SK-N-SH (cell line): ENCODE measurements around the gene AGBL5. TPM values are rescaled to one million over a fixed set of nuclear protein-coding genes. Genes with fewer than 3 reads are reported as not detected.

ENCODE experiments used
- CTCF ChIA-PET: fragments of 300-600, 350-600 bp; formaldehyde crosslinking; extraction: SDS; loops from one replicate; lab custom pipeline; 2021; lab: Yijun Ruan, JAX
- POLR2A ChIA-PET: fragments of 350-600 bp; sonication (Branson Sonifier 250); formaldehyde crosslinking; extraction: SDS; loops from one replicate; lab custom pipeline; 2020; ENCODE audit warnings: antibody characterized with exemption, inconsistent platforms; lab: Yijun Ruan, JAX
- DNase-seq: peaks from one replicate; pipeline ENCODE4 v3.0.0; 2012
- H2AFZ ChIP-seq: fragments of 200-600 bp; sonication (generic); 2 replicates; pipeline ENCODE4 v1.8.1; 2016; ENCODE audit warnings: antibody characterized with exemption, mild to moderate bottlenecking, low read depth
- H3F3A ChIP-seq: fragments of 200-600 bp; sonication (generic); replicated peaks from 2 replicates; pipeline ENCODE3; 2016; ENCODE audit warnings: antibody characterized with exemption, mild to moderate bottlenecking; ENCODE audit not compliant: insufficient read depth
- H3K27ac ChIP-seq, 2 experiments: fragments of 200-500 bp in 1 of 2; fragments of 200-600 bp in 1 of 2; sonication (Bioruptor generic) in 1 of 2; sonication (generic), shearing (Covaris generic) in 1 of 2; 2 replicates each; pipeline versions ENCODE4 v1.5.1 to v1.6.1; 2014 to 2016; ENCODE audit warnings: low read depth in 2 of 2, inconsistent platforms in 1 of 2, low read length in 1 of 2, mild to moderate bottlenecking in 1 of 2, mixed read lengths in 1 of 2
- H3K27me3 ChIP-seq: fragments of 200-600 bp; sonication (generic), shearing (Covaris generic); 2 replicates; pipeline ENCODE4 v1.6.1; 2016; ENCODE audit warnings: mixed run types; ENCODE audit not compliant: insufficient read depth
- H3K36me3 ChIP-seq, 2 experiments: fragments of 200-500 bp in 1 of 2; fragments of 200-600 bp in 1 of 2; sonication (Bioruptor generic) in 1 of 2; sonication (generic) in 1 of 2; replicated peaks in 1 of 2; 2 replicates each; pipeline versions ENCODE3 to v1.5.1; 2014 to 2016; ENCODE audit warnings: low read length in 1 of 2, mild to moderate bottlenecking in 1 of 2; ENCODE audit not compliant: insufficient read depth in 2 of 2, control insufficient read depth in 1 of 2
- H3K4me1 ChIP-seq, 2 experiments: fragments of 200-500 bp in 1 of 2; fragments of 200-600 bp in 1 of 2; sonication (Bioruptor generic) in 1 of 2; sonication (generic), shearing (Covaris generic) in 1 of 2; 2 replicates each; pipeline versions ENCODE4 v1.5.1 to v1.6.1; 2014 to 2016; ENCODE audit warnings: low read depth in 1 of 2, low read length in 1 of 2, mixed run types in 1 of 2; ENCODE audit not compliant: insufficient read depth in 2 of 2, control insufficient read depth in 1 of 2
- H3K4me2 ChIP-seq: fragments of 200-600 bp; sonication (generic), shearing (Covaris generic); 2 replicates; pipeline ENCODE4 v1.6.1; 2017; ENCODE audit warnings: mixed run types
- H3K4me3 ChIP-seq, 2 experiments: fragments of 200-500 bp in 1 of 2; fragments of 200-600 bp in 1 of 2; sonication (Bioruptor generic) in 1 of 2; sonication (generic), shearing (Covaris generic) in 1 of 2; 2 replicates each; pipeline versions ENCODE4 v1.5.1 to v1.8.1; 2014 to 2016; ENCODE audit warnings: low read depth in 2 of 2, inconsistent platforms in 1 of 2, low read length in 1 of 2, mild to moderate bottlenecking in 1 of 2, mixed read lengths in 1 of 2, moderate library complexity in 1 of 2
- H3K79me2 ChIP-seq: fragments of 200-600 bp; sonication (generic); 2 replicates; pipeline ENCODE4 v1.8.1; 2017; ENCODE audit warnings: mild to moderate bottlenecking; ENCODE audit not compliant: insufficient read depth
- H3K9ac ChIP-seq: fragments of 200-600 bp; sonication (generic); 2 replicates; pipeline ENCODE4 v1.6.1; 2017; ENCODE audit warnings: mixed run types
- H3K9me2 ChIP-seq: fragments of 200-600 bp; sonication (generic); 2 replicates; pipeline ENCODE4 v1.6.1; 2017; ENCODE audit warnings: mixed run types
- H3K9me3 ChIP-seq: fragments of 200-600 bp; sonication (generic); 2 replicates; pipeline ENCODE4 v1.6.1; 2017; ENCODE audit warnings: mixed run types, mild to moderate bottlenecking, moderate library complexity
- H4K20me1 ChIP-seq: fragments of 200-600 bp; sonication (generic); 2 replicates; pipeline ENCODE4 v1.6.1; 2017; ENCODE audit warnings: mild to moderate bottlenecking, mixed run types; ENCODE audit not compliant: insufficient read depth
- CHD2 ChIP-seq: fragments of 150-350 bp; IDR thresholded peaks from 2 replicates; pipeline ENCODE4 v1.6.1; 2018; ENCODE audit warnings: low read length; ENCODE audit not compliant: partially characterized antibody
- ELF1 ChIP-seq: IDR thresholded peaks from 2 replicates; pipeline ENCODE4 v1.4.0; 2012
- EZH2phosphoT487 ChIP-seq: fragments of 200-600 bp; sonication (generic); IDR thresholded peaks from 2 replicates; pipeline ENCODE4 v1.6.1; 2017; ENCODE audit warnings: low read depth, mixed run types, mild to moderate bottlenecking, antibody characterized with exemption, moderate library complexity, borderline replicate concordance
- FOSL2 ChIP-seq: IDR thresholded peaks from 2 replicates; pipeline ENCODE4 v1.4.0; 2012; ENCODE audit warnings: low read depth, mild to moderate bottlenecking, moderate library complexity, borderline replicate concordance
- FOXJ3 ChIP-seq: sonication (generic); formaldehyde crosslinking; IDR thresholded peaks from 2 replicates; pipeline ENCODE4 v1.5.1; 2020; ENCODE audit warnings: mild to moderate bottlenecking, missing genetic modification reagents
- JUND ChIP-seq: IDR thresholded peaks from 2 replicates; pipeline ENCODE4 v1.4.0; 2012
- MAX ChIP-seq: IDR thresholded peaks from 2 replicates; pipeline ENCODE4 v1.4.0; 2012; ENCODE audit warnings: low read depth
- MXI1 ChIP-seq: IDR thresholded peaks from 2 replicates; pipeline ENCODE4 v1.6.1; 2012; ENCODE audit warnings: mild to moderate bottlenecking, low read depth, low read length, improper control_type of control experiment
- PBX3 ChIP-seq: IDR thresholded peaks from 2 replicates; pipeline ENCODE4; 2012
- SIN3A ChIP-seq: IDR thresholded peaks from 2 replicates; pipeline ENCODE4 v1.6.1; 2012; ENCODE audit warnings: low read depth, mild to moderate bottlenecking, low read length, moderate library complexity, borderline replicate concordance
- SMC3 ChIP-seq: IDR thresholded peaks from 2 replicates; pipeline ENCODE4 v1.6.1; 2012; ENCODE audit warnings: low read depth, low read length, improper control_type of control experiment
- TCF12 ChIP-seq: IDR thresholded peaks from 2 replicates; pipeline ENCODE4 v1.4.0; 2012
- WGBS: methylation state at CpG from one replicate; pipeline ENCODE4 v1.1.6; 2017; ENCODE audit warnings: low lambda C conversion rate; 5-methylcytosine and 5-hydroxymethylcytosine counted together
- polyA plus RNA-seq, 3 experiments: library from polyadenylated mRNA; depleted of rRNA; stranded (reverse); fragments of >200 nt; gene quantifications; 2 replicates each; pipeline ENCODE4 v1.2.3, GENCODE V29; 2012
- TF ChIP-seq, protein P1 (sequence below): IDR thresholded peaks from 2 replicates; pipeline ENCODE4 v1.6.1; 2012; ENCODE audit warnings: mild to moderate bottlenecking, low read depth, low read length, moderate library complexity

The AGBL5 gene
- polyA plus RNA-seq, 1 of the 3 experiments (the other 2 are of a cell fraction): 45.5 TPM

- no peak for DNase-seq
- Histone ChIP-seq H3K27ac (no peak overlapping the region), H3K36me3 (peaks cover 43 to 45% of the 10 kb centered on the region in 2 experiments), H3K79me2 (peaks cover 67% of the 10 kb centered on the region), H2AFZ (no peak overlapping the region), H4K20me1 (peaks cover 14% of the 10 kb centered on the region), H3F3A (peaks cover 16% of the 10 kb centered on the region), H3K9me3 (no peaks in the 10 kb centered on the region), H3K27me3 (no peaks in the 10 kb centered on the region), H3K4me3 (peak overlapping the region in 1 of 2 experiments; percentile 98; a peak in 3 of 4 replicates), H3K9ac (peak overlapping the region; percentile 94), H3K4me1 (peaks cover 33 to 48% of the 10 kb centered on the region in 2 experiments)
- POLR2A ChIA-PET: interaction anchor here (1.9 to 2.2 kb wide), 2 partner anchors 18 to 34 kb away, joined by 4 to 8 read pairs; partner anchors contain the start of gene AGBL5
- CTCF ChIA-PET: interaction anchor here (0.6 to 18.5 kb wide), 5 partner anchors 10 to 214 kb away, joined by 3 to 227 read pairs (median 9); partner anchors contain the start of genes AGBL5, EMILIN1 and KHK
- 92% methylated on average over 2 of the region's 6 CpGs for WGBS
- TF ChIP-seq TCF12: no peak
- TF ChIP-seq MAX: no peak
- TF ChIP-seq, protein P1, sequence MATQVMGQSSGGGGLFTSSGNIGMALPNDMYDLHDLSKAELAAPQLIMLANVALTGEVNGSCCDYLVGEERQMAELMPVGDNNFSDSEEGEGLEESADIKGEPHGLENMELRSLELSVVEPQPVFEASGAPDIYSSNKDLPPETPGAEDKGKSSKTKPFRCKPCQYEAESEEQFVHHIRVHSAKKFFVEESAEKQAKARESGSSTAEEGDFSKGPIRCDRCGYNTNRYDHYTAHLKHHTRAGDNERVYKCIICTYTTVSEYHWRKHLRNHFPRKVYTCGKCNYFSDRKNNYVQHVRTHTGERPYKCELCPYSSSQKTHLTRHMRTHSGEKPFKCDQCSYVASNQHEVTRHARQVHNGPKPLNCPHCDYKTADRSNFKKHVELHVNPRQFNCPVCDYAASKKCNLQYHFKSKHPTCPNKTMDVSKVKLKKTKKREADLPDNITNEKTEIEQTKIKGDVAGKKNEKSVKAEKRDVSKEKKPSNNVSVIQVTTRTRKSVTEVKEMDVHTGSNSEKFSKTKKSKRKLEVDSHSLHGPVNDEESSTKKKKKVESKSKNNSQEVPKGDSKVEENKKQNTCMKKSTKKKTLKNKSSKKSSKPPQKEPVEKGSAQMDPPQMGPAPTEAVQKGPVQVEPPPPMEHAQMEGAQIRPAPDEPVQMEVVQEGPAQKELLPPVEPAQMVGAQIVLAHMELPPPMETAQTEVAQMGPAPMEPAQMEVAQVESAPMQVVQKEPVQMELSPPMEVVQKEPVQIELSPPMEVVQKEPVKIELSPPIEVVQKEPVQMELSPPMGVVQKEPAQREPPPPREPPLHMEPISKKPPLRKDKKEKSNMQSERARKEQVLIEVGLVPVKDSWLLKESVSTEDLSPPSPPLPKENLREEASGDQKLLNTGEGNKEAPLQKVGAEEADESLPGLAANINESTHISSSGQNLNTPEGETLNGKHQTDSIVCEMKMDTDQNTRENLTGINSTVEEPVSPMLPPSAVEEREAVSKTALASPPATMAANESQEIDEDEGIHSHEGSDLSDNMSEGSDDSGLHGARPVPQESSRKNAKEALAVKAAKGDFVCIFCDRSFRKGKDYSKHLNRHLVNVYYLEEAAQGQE: no peak
- TF ChIP-seq, all 33 proteins: peak for 0
- Histone ChIP-seq H3K4me2 (peak overlapping the region; percentile 88), H3K9me2 (no peaks in the 10 kb centered on the region)
Measured at GRCh38 chr2:27069436-27069835, 18.0 kb downstream of the AGBL5 start.

- Histone ChIP-seq H3K4me3 (peak overlapping the region; percentile 97 to 98), H4K20me1 (peaks cover 14% of the 10 kb centered on the region), H3K9ac (peak overlapping the region; percentile 94), H3K27ac (peak overlapping the region in 1 of 2 experiments; percentile 19; a peak in 1 of 4 replicates), H3K4me1 (peaks cover 39 to 54% of the 10 kb centered on the region in 2 experiments), H3K4me2 (peak overlapping the region; percentile 88), H3K9me3 (no peaks in the 10 kb centered on the region), H3K9me2 (no peaks in the 10 kb centered on the region), H2AFZ (no peak overlapping the region), H3K27me3 (no peaks in the 10 kb centered on the region), H3K79me2 (peaks cover 63% of the 10 kb centered on the region), H3F3A (peaks cover 11% of the 10 kb centered on the region), H3K36me3 (peaks cover 43 to 44% of the 10 kb centered on the region in 2 experiments)
- DNase-seq: no peak
- TF ChIP-seq EZH2phosphoT487 (no peak), ELF1 (no peak), PBX3 (no peak), MXI1 (no peak), SMC3 (no peak), CHD2 (no peak), SIN3A (no peak), JUND (no peak), FOXJ3 (CRISPR knock-in tag) (no peak), FOSL2 (no peak)
- POLR2A ChIA-PET: interaction anchor here (1.7 to 5.7 kb wide), 2 partner anchors 19 to 37 kb away, joined by 6 to 80 read pairs; partner anchors contain the start of genes AGBL5 and TMEM214
- 78% methylated on average over 8 of the region's 8 CpGs for WGBS
- CTCF ChIA-PET: interaction anchor here (0.6 to 18.5 kb wide), 5 partner anchors 8 to 214 kb away, joined by 3 to 227 read pairs (median 7); partner anchors contain the start of genes AGBL5, EMILIN1 and KHK
Measured at GRCh38 chr2:27069961-27070618, 18.6 kb downstream of the AGBL5 start.
